GM18508 (cell line): Measurements from ENCODE around the gene FZR1.

Experiments
- ATAC-seq: cut with Tn5 transposase; IDR thresholded peaks from one replicate; pipeline ENCODE4 v1.9.1; 2021; ENCODE audit warnings: moderate number of reproducible peaks; ENCODE audit not compliant: insufficient read depth, unreplicated experiment

The FZR1 gene

GRCh38 chr19:3585301-3586126 is 79.4 kb downstream of the FZR1 start, which contains the start of gene GIPC3:
GIPC3 (plus strand) TSS chr19:3585478; CDS start chr19:3585598, 120 bp downstream.
- ATAC-seq = no peak

- ATAC-seq = no peak
These were observed 80.1 kb downstream of the FZR1 start for GRCh38 chr19:3586127-3586626.

GRCh38 chr19:3586707-3587346 is 80.7 kb downstream of the FZR1 start:
- no peak for ATAC-seq
